ENCODE measurements around the gene PLEKHB2. TPM values are rescaled to one million over a fixed set of nuclear protein-coding genes. Genes with fewer than 3 reads are reported as not detected.

PLEKHB2 gene
- total and polyA plus RNA-seq, 10 of the 15 experiments (the other 5 are each of a cell fraction or from before 2014, with no cell fraction given): 12.3 to 55.6 (median 26.2) TPM

GRCh38 chr2:131105950-131106801, 1.0 kb downstream of the PLEKHB2 start (continued):
- TF ChIP-seq CUX1 (IDR thresholded peaks at IDR 0.05; ENCODE audit: insufficient replicate concordance, low read depth, low read length) (peak; percentile 31), TARDBP (IDR thresholded peaks at IDR 0.05; ENCODE audit: borderline replicate concordance) (no peak)

GRCh38 chr2:131112529-131112928, 7.4 kb downstream of the PLEKHB2 start:
- H3K4me1 ChIP-seq (ENCODE audit: control insufficient read depth, insufficient read depth, low read length): no peaks in the 10 kb centered on the region
- BruUV-seq (replicated peaks): TSS peak; percentile 3
- RAD21 ChIA-PET (ENCODE audit: unreplicated experiment): no interaction called here
- CTCF ChIA-PET: interaction anchor here (0.7 to 1.0 kb wide), 4 partner anchors 9 to 301 kb away, joined by 3 read pairs; no protein-coding TSS in a partner anchor
- no peak for FAIRE-seq
- SMC1A ChIA-PET (ENCODE audit: uncharacterized antibody, unreplicated experiment): interaction anchor here (1.4 kb wide), 2 partner anchors 15 to 19 kb away, joined by 4 read pairs; partner anchors contain the start of gene FAM168B
- no peak overlapping the region for H2AFZ ChIP-seq (ENCODE audit: control insufficient read depth, low read depth, low read length)
- 62% methylated on average over 2 of the region's 2 CpGs for WGBS (ENCODE audit: insufficient coverage, insufficient replicate concordance, low lambda C conversion rate, missing lambda C conversion rate)
- H3K79me2 ChIP-seq (ENCODE audit: control insufficient read depth, insufficient read depth, low read length): peaks cover 77% of the 10 kb centered on the region
- no peak overlapping the region for H3K4me3 ChIP-seq
- in situ Hi-C loops (cut with MboI) (no loop called here), intact Hi-C loops (cut with micrococcal nuclease; ENCODE audit: unreplicated experiment) (no loop called here)
- H3K4me2 ChIP-seq (ENCODE audit: control insufficient read depth, insufficient read depth): no peak overlapping the region
- H3K36me3 ChIP-seq (ENCODE audit: control insufficient read depth in 2 of 2, insufficient read depth in 2 of 2, low read length in 1 of 2): peaks cover 2 to 6% of the 10 kb centered on the region in 2 experiments
- H3K9ac ChIP-seq (ENCODE audit: control insufficient read depth, insufficient read depth, low read length): no peak overlapping the region
- H3K9me3 ChIP-seq (replicated peaks; ENCODE audit: control insufficient read depth, insufficient read depth, low read length): peaks cover 21% of the 10 kb centered on the region
- H3K27me3 ChIP-seq (replicated peaks in 1 of 2; ENCODE audit: control insufficient read depth in 2 of 2, insufficient read depth in 2 of 2, low read length in 1 of 2): no peaks in the 10 kb centered on the region
- no peak overlapping the region for H3K27ac ChIP-seq (ENCODE audit: control insufficient read depth, insufficient read depth)
- H4K20me1 ChIP-seq (ENCODE audit: control insufficient read depth, insufficient read depth): no peaks in the 10 kb centered on the region
- ATAC-seq: no peak
- DNase-seq (ENCODE audit: low read depth, low spot score): no peak
- POLR2A ChIA-PET: interaction anchor here (0.5 to 1.7 kb wide), 4 partner anchors 10 to 123 kb away, joined by 3 to 4 read pairs (median 4); no protein-coding TSS in a partner anchor
- TF ChIP-seq CUX1 (IDR thresholded peaks at IDR 0.05; ENCODE audit: insufficient replicate concordance, low read depth, low read length): no peak
- TF ChIP-seq HCFC1 (IDR thresholded peaks at IDR 0.05; ENCODE audit: low read length): no peak
- TF ChIP-seq CBX5 (IDR thresholded peaks at IDR 0.05; ENCODE audit: low read depth): no peak
- no peak for TF ChIP-seq ZNF274 (IDR thresholded peaks at IDR 0.05; ENCODE audit: insufficient read depth, insufficient read length)
- no peak for TF ChIP-seq GATAD2B (conservative IDR thresholded peaks at IDR 0.05; ENCODE audit: low read depth)
- TF ChIP-seq MYC (IDR thresholded peaks at IDR 0.05; ENCODE audit: insufficient read depth, insufficient read length, insufficient replicate concordance, low read length, severe bottlenecking): no peak
- no peak for TF ChIP-seq BMI1 (IDR thresholded peaks at IDR 0.05; ENCODE audit: borderline replicate concordance)
- TF ChIP-seq TAF1 (IDR thresholded peaks at IDR 0.05; ENCODE audit: borderline replicate concordance, low read depth, low read length): no peak
- TF ChIP-seq EGR1 (IDR thresholded peaks at IDR 0.05; ENCODE audit: borderline replicate concordance in 1 of 2, low read depth in 2 of 2, low read length in 2 of 2): no peak

Data from GM12878 (cell line).